NCI-H146 (cell line): Measurements from ENCODE around the gene GAK.

ENCODE experiments used
- DNase-seq: peaks from one replicate; lab custom pipeline; 2025; lab: John Stamatoyannopoulos, UW

GAK gene

DNA sequence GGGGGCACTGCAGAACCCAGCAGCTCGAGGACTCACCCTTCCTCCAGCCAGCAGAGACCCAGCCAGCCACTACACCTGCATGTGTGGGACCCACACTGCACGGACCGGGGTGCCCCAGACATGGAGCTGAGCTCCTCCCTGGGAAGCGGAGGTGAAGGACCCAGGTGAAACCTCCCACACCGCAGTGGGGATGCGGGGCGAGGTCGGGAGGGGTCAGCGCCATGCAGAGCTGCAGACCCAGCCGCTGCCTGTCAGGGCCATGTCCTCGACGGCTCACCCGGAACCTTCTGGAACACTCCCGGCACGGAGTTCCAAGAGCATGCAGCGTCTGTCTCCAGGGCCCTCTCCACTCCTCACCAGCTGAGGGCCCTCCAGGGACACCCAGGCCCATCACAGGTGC lies 42.6 kb downstream of the GAK start:
- no peak for DNase-seq

GRCh38 chr4:888029-888428 lies 44.1 kb downstream of the GAK start:
- DNase-seq: no peak

DNA sequence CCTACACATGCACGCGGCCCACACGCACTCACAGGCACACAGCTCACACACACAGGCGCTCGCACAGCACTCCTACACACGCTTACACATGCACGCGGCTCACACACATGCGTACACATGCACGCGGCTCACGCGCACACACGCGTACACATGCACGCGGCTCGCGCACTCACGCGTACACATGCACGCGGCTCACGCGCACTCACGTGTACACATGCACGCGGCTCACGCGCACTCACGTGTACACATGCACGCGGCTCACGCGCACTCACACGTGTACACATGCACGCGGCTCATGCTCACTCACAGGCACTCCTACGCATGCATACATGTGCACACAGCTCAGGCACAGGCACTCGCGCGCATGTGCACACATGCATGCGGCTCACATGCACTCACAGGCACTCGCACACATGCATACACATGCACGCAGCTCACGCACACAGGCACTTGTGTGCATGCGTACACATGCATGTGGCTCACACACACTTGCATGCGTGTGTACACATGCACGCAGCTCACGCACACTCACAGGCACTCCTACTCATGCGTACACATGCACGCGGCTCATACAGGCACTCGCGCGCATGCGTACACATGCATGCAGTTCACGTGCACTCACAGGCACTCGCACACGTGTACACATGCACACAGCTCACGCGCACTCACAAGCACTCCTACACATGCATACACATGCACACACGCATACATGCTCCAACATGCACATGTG lies 44.9 kb downstream of the GAK start:
- DNase-seq: no peak

GRCh38 chr4:886244-886643 lies 45.9 kb downstream of the GAK start:
- no peak for DNase-seq

DNA sequence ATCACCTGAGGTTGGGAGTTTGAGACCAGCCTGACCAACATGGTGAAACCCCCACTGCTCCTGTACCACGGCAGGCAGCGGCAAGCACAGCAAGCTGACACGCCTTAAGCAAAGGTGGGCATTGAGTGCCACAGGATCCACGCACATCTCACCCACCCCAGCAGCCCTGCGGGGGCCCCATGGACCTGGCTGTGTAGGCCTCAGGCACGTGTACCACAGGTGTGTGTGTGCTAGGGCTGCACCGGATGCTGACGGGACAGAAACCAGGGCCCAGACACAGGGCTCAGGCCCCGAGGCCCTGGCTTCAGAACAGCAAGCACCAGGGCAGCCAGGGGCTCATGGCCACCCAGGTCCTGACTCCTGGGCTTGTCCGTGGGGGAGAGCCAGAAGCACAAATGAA lies 46.8 kb downstream of the GAK start:
- no peak for DNase-seq

- DNase-seq: no peak
Observed at GRCh38 chr4:884896-885295, 47.2 kb downstream of the GAK start.

GRCh38 chr4:884259-884658 lies 47.9 kb downstream of the GAK start:
- no peak for DNase-seq

DNA sequence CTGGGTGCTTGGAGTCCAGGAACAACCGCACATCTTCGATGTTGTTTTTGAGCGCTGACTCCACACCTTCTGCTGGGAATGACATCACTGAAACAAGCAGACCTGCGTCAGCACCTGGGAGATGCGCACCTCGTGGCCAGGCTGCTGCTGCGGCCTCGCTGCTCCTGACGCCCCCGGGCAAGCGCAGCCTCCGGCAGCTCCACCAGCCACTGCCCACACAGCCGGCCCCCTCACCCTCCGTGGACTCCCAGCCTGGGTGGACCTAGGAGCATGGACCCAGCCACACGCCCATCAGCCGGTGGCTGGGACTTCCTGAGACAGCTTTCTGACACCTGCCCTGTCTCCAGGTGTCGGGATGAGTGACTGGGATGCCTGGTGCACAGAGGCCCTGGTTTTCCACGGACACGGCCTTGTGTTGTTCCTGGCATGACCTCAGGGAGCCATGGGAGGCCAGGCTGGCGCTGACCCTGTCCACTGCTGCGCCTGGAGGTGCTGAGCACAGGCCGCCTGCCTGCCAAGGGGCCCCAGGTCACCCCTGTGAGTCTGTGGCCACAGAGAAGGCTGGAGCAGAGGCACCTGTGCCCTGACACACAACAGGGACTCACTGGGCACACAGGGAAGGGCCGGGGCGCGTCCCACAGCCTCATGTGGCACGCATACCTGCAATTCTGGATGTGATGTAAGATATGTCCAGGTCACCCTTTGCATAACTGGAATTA lies 48.6 kb downstream of the GAK start:
- DNase-seq: no peak

DNA sequence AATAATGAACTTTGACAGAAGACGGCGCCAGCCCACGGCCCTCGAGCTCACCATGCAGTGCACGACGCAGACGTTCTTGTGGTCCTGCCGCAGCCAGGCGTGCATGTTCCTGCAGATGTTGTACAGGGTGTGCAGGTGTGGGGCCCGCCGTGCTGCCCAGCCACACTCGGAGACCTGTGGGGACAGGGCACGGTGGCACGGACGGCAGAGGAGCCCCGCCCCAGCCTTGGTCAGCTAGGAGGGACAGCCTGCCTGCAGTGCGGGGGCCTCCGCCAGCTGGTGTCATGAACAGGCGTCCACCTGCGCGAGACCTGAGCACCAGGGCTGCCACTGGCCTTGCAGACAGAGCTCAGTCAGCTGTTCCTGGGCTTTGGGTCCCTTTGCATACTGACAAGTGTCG lies 49.5 kb downstream of the GAK start:
- DNase-seq: no peak

- no peak for DNase-seq
Observed at GRCh38 chr4:881709-882108, 50.4 kb downstream of the GAK start.

GRCh38 chr4:880684-881405 lies 51.3 kb downstream of the GAK start:
- no peak for DNase-seq

- DNase-seq: no peak
Observed at GRCh38 chr4:879729-880077, 52.4 kb downstream of the GAK start.

DNA sequence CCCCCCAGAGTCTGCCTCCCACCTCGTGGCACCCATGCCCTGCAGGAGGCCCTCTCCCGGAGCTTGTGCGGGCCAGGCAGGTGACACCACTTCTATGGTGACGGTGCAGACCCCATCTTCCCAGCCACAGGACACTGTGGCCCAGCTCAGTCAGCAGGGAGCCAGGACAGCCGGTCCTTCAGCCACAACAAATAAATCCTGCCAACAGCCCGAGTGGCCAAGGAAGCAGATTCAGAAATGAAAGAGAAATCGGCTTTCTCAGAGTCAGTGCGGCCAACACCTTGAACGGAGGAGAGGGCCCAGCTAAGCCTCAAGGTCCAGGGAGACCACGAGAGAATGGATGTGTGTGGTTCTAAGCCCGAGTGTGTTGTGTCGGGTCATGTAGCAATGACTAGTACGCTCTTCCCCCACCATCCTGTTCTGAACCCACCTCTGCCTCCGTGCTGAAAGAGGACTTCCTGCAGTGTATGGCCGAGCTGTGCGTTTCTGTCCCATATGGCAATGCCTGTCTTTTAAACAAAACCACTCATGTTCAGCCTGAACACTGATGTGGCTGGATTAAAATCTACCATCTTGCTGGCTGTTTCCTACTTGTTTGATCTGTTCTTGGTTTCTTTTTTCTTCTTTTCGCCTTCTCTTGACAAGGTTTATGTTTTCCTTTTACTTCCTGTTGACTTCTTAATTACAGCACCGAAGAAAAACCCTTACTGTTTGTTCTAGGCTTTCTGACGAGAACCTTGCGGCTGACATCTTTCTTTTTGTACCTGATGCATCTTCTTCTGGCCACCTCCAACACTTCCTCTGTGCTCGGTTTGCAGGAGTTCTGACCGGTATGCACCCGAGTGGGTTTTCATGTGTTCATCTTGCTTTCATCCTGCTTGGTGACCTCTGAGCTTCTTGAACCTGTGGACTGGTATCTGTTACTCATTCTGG lies 53.1 kb downstream of the GAK start:
- DNase-seq: no peak

DNA sequence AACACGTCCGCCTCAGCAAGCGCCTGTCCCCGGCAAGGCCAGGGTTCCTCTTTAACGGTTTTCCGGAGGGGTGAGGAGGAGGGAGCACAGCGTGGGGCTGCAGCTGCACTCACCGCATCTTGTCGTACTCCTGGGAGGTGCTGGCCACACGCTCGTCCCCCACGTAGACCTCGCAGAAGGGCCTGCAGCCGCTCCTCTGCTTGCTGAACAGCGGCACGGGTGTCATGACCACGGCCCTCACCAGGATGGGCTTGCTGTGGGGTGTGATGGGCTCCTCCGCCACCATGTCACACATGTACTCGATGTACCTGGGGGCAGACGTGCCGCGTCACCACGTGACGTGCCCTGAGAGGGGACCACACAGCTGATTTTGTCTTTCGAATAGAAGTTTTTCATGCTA lies 54.6 kb downstream of the GAK start:
- no peak for DNase-seq

DNA sequence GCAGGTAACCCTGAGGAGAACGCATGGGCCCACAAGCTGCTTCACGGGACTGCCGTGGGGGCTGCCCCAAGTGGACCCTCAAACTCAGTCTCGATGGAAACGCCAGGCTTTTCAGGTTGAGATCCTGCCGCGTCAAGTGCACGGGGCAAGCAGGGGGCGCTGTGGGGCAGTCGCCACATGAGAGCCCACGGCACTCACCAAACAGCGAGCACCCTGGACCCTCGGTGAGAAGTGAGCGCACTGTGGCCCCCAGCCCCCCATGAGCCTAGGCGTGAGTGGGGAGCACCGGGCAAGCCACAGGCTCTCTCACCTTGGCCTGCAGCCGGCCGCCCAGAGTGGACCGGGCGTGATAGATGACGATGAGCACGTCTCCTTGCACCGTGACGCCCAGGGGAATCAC lies 55.3 kb downstream of the GAK start:
- DNase-seq: no peak

DNA sequence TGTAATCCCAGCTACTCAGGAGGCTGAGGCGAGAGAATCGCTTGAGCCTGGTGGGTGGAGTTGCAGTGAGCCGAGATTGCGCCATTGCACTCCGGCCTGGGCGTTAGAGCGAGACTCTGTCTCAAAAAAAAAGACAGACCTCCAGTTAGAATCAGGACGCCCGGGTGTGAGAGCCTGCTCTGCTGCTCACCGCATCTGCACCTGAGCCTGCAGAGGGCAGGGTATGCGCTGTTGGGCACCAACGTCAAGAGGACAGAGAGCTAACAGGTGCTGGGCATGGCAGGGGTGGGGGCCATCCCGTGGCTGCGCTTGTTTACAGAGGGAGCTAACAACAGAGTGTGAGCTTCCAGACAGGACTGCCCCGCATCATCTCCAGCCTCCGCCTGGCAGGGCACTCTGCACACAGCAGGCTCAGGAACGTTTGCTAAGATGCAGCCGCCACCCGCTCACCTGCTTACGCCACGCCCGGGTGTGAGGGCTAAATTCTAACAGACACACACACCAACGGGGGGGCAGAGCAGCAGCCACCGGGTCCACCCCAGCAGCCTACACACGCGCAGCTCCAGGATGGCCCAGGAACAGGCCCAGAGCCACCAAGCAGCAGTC lies 56.2 kb downstream of the GAK start:
- no peak for DNase-seq

DNA sequence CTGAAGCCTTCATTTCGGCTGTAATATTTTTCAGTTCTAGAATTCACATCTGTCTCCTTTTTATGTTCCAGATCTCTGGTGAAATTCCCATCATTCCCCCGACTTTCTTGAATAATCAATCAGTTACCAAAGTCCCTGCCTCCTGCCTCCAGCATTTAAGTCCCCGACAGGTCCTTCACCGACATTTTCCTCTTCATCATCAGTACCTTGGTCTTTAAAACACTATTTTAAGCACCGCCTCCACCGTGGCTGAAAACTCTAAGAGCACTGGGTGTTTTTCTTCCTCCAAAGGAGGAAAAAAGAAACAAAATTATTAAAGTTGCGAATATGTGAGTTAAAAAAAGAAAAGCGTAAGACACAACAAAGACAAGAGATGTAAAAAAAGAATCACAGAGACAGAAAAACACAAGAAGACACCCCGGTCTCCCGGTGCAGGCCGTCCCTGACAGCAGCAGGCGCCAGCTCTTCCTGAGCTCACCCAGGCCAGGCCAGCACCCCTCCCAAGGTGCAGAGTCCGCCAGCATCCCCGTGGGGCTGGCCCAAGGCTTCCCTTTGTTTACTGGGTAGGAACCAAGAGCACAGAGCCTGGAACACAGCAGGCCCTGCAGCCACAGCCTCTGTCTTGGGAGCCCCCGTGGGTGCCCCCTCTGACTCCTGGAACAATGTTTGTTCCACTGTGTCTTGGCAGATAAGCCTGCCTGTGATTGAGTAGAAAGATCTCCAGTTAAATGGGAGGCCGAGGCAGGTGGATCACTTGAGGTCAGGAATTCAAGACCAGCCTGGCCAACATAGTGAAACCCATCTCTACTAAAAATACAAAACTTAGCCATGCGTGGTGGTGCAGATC lies 56.9 kb downstream of the GAK start:
- no peak for DNase-seq

DNA sequence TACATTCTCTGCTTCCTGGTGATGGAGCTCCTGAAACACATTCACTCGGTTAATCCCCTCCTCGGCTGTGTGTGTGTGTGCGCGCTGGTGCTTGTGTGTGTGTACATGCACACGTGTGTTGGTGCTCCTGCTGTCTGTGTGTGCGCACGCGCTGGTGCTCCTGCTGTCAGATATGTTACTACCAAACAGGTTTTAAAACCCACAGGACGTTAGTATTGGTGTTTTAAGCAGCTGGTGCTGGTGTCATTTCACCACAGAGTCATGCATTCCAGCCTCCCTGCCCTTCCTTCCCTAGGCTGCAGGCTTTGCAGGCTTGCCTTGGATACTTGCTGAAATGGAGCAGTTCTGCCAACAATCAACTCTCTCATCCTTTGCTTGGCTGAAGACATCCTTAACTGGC lies 58.1 kb downstream of the GAK start:
- DNase-seq: no peak

DNA sequence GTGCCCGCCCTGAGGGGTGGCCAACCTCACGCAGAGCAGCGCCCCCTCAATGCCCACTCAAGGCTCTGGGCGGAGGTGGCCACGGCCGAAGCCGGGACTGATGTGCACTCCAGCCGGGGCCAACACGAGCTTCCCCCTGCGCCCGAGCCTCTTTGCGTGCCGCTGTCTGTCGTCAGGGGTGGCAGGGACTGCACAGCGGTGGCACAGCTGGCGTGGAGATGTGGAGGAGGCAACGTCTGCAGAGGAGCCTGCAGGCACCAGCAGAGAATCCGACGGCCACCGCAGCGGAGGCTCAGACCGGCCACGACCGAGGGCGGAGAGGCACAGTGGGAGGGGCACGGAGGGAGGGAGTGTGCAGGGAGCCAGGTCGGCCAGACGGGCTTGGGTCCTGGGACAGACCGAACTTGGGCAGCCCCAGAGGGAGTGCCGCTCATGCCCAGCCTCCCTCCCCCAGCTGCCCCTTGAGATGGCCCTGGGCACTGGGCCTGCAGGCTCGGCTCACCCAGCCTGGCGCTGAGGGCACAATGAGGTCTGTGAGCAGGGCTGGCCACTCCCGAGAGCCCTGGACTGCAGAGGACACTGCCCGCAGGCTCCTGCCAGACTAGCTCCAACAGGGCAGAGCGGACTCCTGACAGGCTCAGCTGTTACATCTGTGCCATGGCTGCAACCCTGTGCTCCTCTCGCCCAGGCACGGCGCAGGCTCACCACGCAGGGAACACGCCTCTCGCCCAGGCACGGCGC lies 59.7 kb downstream of the GAK start:
- no peak for DNase-seq

DNA sequence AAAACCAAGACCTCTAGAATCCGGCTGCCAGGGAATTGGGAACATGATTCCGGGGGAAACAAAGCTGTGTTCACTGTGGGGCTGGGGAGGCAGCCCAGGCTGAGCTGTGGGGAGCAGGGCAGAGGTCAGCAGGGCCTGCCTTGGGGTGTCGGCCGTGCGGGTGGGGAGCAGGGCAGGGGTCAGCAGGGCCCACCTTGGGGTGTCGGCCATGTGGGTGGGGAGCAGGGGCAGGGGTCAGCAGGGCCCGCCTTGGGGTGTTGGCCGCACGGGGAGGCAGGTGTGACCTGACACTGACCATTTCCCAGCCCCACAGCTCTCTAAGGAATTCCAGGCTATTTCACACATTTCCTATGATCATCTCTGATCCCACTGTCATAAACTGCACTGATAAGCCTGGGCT lies 60.6 kb downstream of the GAK start:
- DNase-seq: no peak
